OCI-LY3 (cell line): ENCODE data around the gene TRDN.

ENCODE experiments used
- H2AFZ ChIP-seq: fragments of 200-600, 300-600 bp; shearing (Covaris generic); 2 replicates; pipeline ENCODE4 v1.6.0; 2014; ENCODE audit warnings: antibody characterized with exemption, low read depth, low read length
- H3K27ac ChIP-seq: fragments of 200-600, 300-600 bp; sonication (generic); 2 replicates; pipeline ENCODE4 v1.5.1; 2014; ENCODE audit warnings: mild to moderate bottlenecking, low read length, moderate library complexity, mixed read lengths
- H3K27me3 ChIP-seq: fragments of 200-600, 300-600 bp; sonication (generic); 2 replicates; pipeline ENCODE4 v1.6.1; 2014; ENCODE audit warnings: low read depth, low read length, mixed read lengths
- H3K36me3 ChIP-seq: fragments of 200-600, 300-600 bp; sonication (generic); replicated peaks from 2 replicates; pipeline ENCODE3; 2014; ENCODE audit warnings: low read depth, low read length, mixed read lengths
- H3K4me1 ChIP-seq: fragments of 300-600, 200-600 bp; sonication (generic); 2 replicates; pipeline ENCODE4 v1.6.1; 2014; ENCODE audit warnings: low read length, mixed read lengths
- H3K4me2 ChIP-seq: fragments of 200-600, 300-600 bp; sonication (generic); 2 replicates; pipeline ENCODE4 v1.6.1; 2014; ENCODE audit warnings: low read length, mixed read lengths
- H3K4me3 ChIP-seq: fragments of 300-600, 200-600 bp; sonication (generic); 2 replicates; pipeline ENCODE4 v1.5.1; 2014; ENCODE audit warnings: antibody characterized with exemption, mild to moderate bottlenecking, low read length, moderate library complexity
- H3K79me2 ChIP-seq: fragments of 300-600, 200-600 bp; shearing (Covaris generic); 2 replicates; pipeline ENCODE4 v1.6.1; 2014; ENCODE audit warnings: mild to moderate bottlenecking, low read length, mixed read lengths
- H3K9ac ChIP-seq: fragments of 300-600, 200-600 bp; shearing (Covaris generic); 2 replicates; pipeline ENCODE4 v1.6.0; 2014; ENCODE audit warnings: mild to moderate bottlenecking, low read length, moderate library complexity
- H3K9me3 ChIP-seq: fragments of 200-600, 300-600 bp; shearing (Covaris generic); 2 replicates; pipeline ENCODE4 v1.6.1; 2014; ENCODE audit warnings: low read length, mixed read lengths; ENCODE audit not compliant: insufficient read depth
- H4K20me1 ChIP-seq: fragments of 200-600, 300-600 bp; sonication (generic); 2 replicates; pipeline ENCODE4 v1.6.1; 2016; ENCODE audit warnings: low read length, mixed read lengths; ENCODE audit not compliant: insufficient read depth
- EZH2phosphoT487 ChIP-seq: fragments of 200-600 bp; shearing (Covaris generic); IDR thresholded peaks from 2 replicates; pipeline ENCODE4 v1.6.1; 2018; ENCODE audit warnings: antibody characterized with exemption, mixed run types, low read depth
- TF ChIP-seq, protein P1 (sequence below): fragments of 200-600, 300-600 bp; sonication (generic); IDR thresholded peaks from 2 replicates; pipeline ENCODE4 v1.5.1; 2014; ENCODE audit warnings: antibody characterized with exemption, low read length, low read depth

The TRDN gene, protein sequence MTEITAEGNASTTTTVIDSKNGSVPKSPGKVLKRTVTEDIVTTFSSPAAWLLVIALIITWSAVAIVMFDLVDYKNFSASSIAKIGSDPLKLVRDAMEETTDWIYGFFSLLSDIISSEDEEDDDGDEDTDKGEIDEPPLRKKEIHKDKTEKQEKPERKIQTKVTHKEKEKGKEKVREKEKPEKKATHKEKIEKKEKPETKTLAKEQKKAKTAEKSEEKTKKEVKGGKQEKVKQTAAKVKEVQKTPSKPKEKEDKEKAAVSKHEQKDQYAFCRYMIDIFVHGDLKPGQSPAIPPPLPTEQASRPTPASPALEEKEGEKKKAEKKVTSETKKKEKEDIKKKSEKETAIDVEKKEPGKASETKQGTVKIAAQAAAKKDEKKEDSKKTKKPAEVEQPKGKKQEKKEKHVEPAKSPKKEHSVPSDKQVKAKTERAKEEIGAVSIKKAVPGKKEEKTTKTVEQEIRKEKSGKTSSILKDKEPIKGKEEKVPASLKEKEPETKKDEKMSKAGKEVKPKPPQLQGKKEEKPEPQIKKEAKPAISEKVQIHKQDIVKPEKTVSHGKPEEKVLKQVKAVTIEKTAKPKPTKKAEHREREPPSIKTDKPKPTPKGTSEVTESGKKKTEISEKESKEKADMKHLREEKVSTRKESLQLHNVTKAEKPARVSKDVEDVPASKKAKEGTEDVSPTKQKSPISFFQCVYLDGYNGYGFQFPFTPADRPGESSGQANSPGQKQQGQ

GRCh38 chr6:123636782-123637181, at the start of gene TRDN:
TSS of gene TRDN (minus strand) at chr6:123636950. CDS start at chr6:123636775, 175 bp downstream.
- Histone ChIP-seq H3K36me3 (no peaks in the 10 kb centered on the region), H3K4me1 (no peaks in the 10 kb centered on the region), H4K20me1 (no peaks in the 10 kb centered on the region), H3K4me2 (no peak within 1 kb of the TSS), H3K79me2 (no peaks in the 10 kb centered on the region), H3K27me3 (no peaks in the 10 kb centered on the region), H2AFZ (no peak within 1 kb of the TSS), H3K27ac (no peak within 1 kb of the TSS), H3K4me3 (no peak within 1 kb of the TSS), H3K9ac (no peak within 1 kb of the TSS), H3K9me3 (no peaks in the 10 kb centered on the region)
- TF ChIP-seq EZH2phosphoT487: no peak
- TF ChIP-seq, protein P1, sequence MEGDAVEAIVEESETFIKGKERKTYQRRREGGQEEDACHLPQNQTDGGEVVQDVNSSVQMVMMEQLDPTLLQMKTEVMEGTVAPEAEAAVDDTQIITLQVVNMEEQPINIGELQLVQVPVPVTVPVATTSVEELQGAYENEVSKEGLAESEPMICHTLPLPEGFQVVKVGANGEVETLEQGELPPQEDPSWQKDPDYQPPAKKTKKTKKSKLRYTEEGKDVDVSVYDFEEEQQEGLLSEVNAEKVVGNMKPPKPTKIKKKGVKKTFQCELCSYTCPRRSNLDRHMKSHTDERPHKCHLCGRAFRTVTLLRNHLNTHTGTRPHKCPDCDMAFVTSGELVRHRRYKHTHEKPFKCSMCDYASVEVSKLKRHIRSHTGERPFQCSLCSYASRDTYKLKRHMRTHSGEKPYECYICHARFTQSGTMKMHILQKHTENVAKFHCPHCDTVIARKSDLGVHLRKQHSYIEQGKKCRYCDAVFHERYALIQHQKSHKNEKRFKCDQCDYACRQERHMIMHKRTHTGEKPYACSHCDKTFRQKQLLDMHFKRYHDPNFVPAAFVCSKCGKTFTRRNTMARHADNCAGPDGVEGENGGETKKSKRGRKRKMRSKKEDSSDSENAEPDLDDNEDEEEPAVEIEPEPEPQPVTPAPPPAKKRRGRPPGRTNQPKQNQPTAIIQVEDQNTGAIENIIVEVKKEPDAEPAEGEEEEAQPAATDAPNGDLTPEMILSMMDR: no peak

DNA sequence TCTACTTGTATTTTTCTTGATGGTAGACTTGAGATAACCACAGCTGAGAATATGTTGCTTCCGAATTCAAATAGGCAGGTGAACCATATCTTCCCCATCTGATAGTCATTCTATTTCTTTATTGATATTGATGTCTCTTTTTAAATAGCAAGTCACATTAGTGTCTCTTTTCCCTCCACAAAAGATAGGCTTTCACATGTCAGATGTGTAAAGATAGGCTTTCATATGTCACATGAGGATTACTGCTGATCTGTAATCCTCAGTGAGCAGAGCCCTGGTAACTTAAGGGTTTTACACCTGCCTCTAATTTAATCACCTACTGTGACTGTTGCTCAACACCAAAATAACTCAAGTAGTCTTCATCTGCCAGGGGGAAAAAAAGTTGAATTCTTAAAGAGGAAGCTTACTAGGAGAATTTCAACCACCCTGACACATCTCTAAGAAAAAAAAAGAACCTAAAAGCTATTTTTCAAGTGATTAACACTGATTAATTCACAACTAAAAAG, 45.3 kb upstream of the TRDN start:
- Histone ChIP-seq H3K9ac (no peak overlapping the region), H3K36me3 (no peaks in the 10 kb centered on the region), H3K4me3 (no peak overlapping the region), H3K27me3 (no peaks in the 10 kb centered on the region), H3K27ac (no peak overlapping the region), H4K20me1 (no peaks in the 10 kb centered on the region), H3K4me2 (no peak overlapping the region), H3K9me3 (no peaks in the 10 kb centered on the region), H3K4me1 (no peaks in the 10 kb centered on the region), H2AFZ (no peak overlapping the region), H3K79me2 (no peaks in the 10 kb centered on the region)
- TF ChIP-seq, protein P1: no peak
- TF ChIP-seq EZH2phosphoT487: no peak

DNA sequence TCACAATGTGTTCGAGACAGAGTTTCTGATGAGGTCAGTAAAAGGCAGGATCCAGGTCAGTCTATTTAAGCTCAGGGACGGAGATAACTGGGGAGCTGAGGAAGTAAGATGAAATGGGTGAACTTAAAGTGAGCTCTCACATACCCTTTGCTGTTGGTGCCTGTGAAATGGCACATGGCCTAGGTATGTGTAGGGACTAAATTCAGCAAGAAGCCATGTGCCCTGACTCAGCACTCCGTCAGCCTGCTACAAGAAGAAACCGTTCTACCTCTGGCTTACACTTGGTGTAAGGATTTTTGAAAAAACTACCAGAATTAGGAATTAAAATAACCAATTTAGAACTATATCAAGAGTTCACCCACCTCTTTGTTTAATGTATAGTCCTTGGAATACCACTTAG, 41.1 kb upstream of the TRDN start:
- Histone ChIP-seq H3K36me3 (no peaks in the 10 kb centered on the region), H3K27ac (no peak overlapping the region), H3K4me3 (no peak overlapping the region), H3K27me3 (no peaks in the 10 kb centered on the region), H3K4me1 (no peaks in the 10 kb centered on the region), H3K79me2 (no peaks in the 10 kb centered on the region), H2AFZ (no peak overlapping the region), H3K9ac (no peak overlapping the region), H4K20me1 (no peaks in the 10 kb centered on the region), H3K4me2 (no peak overlapping the region), H3K9me3 (no peaks in the 10 kb centered on the region)
- no peak for TF ChIP-seq EZH2phosphoT487
- TF ChIP-seq, protein P1: no peak

GRCh38 chr6:123676793-123677192, 40.0 kb upstream of the TRDN start:
- Histone ChIP-seq H3K27me3 (no peaks in the 10 kb centered on the region), H3K4me3 (no peak overlapping the region), H3K9me3 (no peaks in the 10 kb centered on the region), H3K9ac (no peak overlapping the region), H3K4me1 (no peaks in the 10 kb centered on the region), H2AFZ (no peak overlapping the region), H3K36me3 (no peaks in the 10 kb centered on the region), H4K20me1 (no peaks in the 10 kb centered on the region), H3K4me2 (no peak overlapping the region), H3K79me2 (no peaks in the 10 kb centered on the region), H3K27ac (no peak overlapping the region)
- TF ChIP-seq, protein P1: no peak
- TF ChIP-seq EZH2phosphoT487: no peak
